ENCODE data around the gene POLK. TPM values are rescaled to one million over a fixed set of nuclear protein-coding genes. Genes with fewer than 3 reads are reported as not detected.
"Not testable (repeated sequence)": the region's sequence is repeated elsewhere in the genome, so short reads cannot be mapped to it uniquely, and the experiment has no call there.

POLK gene
- total RNA-seq, 2 donors from 2014 or later = 13.7 to 16.8 TPM

DNA sequence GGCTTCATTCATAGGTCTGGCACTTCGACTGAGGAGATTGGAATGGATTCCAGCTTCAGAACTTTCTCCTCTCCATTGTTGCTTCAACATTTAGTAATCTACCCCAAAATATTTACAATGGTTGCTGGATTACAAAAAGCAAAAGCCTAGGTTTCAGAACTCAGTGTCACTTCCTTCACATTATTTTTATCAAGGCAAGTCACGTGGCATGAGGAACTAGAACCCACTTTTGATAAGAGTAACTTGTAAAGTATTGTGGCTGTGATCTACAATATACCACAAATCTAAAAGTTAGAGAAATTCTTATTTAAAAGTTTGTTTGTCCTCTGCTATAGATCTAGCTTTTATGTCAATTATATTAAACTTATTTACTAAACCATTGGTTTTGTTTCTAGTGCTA is 59.9 kb downstream of the POLK start:
- intact Hi-C loops (cut with DNase I) = no loop called here
- H3K27me3 ChIP-seq = no peaks in the 10 kb centered on the region
- no peaks in the 10 kb centered on the region for H3K36me3 ChIP-seq
- no peak overlapping the region for H3K27ac ChIP-seq
- no peak overlapping the region for H3K4me3 ChIP-seq
- TF ChIP-seq, protein P1, sequence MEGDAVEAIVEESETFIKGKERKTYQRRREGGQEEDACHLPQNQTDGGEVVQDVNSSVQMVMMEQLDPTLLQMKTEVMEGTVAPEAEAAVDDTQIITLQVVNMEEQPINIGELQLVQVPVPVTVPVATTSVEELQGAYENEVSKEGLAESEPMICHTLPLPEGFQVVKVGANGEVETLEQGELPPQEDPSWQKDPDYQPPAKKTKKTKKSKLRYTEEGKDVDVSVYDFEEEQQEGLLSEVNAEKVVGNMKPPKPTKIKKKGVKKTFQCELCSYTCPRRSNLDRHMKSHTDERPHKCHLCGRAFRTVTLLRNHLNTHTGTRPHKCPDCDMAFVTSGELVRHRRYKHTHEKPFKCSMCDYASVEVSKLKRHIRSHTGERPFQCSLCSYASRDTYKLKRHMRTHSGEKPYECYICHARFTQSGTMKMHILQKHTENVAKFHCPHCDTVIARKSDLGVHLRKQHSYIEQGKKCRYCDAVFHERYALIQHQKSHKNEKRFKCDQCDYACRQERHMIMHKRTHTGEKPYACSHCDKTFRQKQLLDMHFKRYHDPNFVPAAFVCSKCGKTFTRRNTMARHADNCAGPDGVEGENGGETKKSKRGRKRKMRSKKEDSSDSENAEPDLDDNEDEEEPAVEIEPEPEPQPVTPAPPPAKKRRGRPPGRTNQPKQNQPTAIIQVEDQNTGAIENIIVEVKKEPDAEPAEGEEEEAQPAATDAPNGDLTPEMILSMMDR (IDR thresholded peaks at IDR 0.05) = no peak
- H3K9me3 ChIP-seq = no peaks in the 10 kb centered on the region
- no peaks in the 10 kb centered on the region for H3K4me1 ChIP-seq
- no peak overlapping the region for H3K9ac ChIP-seq (ENCODE audit: low read depth in 2 of 2, low read length in 2 of 2)
- DNase-seq = no peak

GRCh38 chr5:75574791-75575190 is 63.1 kb downstream of the POLK start:
- TF ChIP-seq, protein P1 (IDR thresholded peaks at IDR 0.05) = no peak
- H3K9ac ChIP-seq (ENCODE audit: low read depth in 2 of 2, low read length in 2 of 2) = no peak overlapping the region
- H3K9me3 ChIP-seq = no peaks in the 10 kb centered on the region
- intact Hi-C loops (cut with DNase I) = no loop called here
- DNase-seq = no peak
- H3K27ac ChIP-seq = no peak overlapping the region
- no peaks in the 10 kb centered on the region for H3K36me3 ChIP-seq
- no peaks in the 10 kb centered on the region for H3K27me3 ChIP-seq
- H3K4me3 ChIP-seq = no peak overlapping the region
- H3K4me1 ChIP-seq = no peaks in the 10 kb centered on the region

- H3K4me3 ChIP-seq; H3K36me3 ChIP-seq; intact Hi-C loops (cut with DNase I); DNase-seq; H3K27ac ChIP-seq; H3K9ac ChIP-seq (ENCODE audit: low read depth in 2 of 2, low read length in 2 of 2); H3K9me3 ChIP-seq; H3K4me1 ChIP-seq; H3K27me3 ChIP-seq: not testable (repeated sequence)
Measured at GRCh38 chr5:75578280-75578679, 66.6 kb downstream of the POLK start.

GRCh38 chr5:75584641-75585040 is 73.0 kb downstream of the POLK start:
- Histone ChIP-seq H3K4me3 (no peak overlapping the region), H3K36me3 (no peaks in the 10 kb centered on the region), H3K27me3 (no peaks in the 10 kb centered on the region), H3K27ac (no peak overlapping the region), H3K4me1 (no peaks in the 10 kb centered on the region), H3K9ac (ENCODE audit: low read depth in 2 of 2, low read length in 2 of 2) (no peak overlapping the region), H3K9me3 (no peaks in the 10 kb centered on the region)
- intact Hi-C loops (cut with DNase I) = loop anchor here (5.0 kb wide), 2 partner anchors 98 to 673 kb away; no protein-coding TSS in a partner anchor
- TF ChIP-seq, protein P1 (IDR thresholded peaks at IDR 0.05) = no peak
- no peak for DNase-seq

DNA sequence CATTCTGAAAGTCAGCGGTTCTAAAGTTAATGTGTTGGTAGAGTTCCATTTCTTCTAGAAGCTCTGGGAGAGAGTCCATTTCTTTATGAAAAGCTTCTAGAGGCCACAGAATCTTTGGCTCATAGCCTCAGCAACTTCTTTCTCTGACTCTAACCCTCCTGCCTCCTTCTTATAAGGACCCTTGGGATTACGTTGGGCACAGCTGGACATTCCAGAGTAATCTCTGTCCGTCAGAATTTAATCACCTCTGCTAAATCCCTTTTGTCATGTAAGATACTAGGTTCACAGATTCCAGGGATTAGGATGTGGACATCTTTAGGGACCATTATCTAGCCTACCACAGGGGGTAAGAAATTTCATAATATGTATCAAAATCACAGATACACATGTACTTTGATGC is 77.0 kb downstream of the POLK start:
- intact Hi-C loops (cut with DNase I) = loop anchor here (5.0 kb wide), 1 partner anchor 94 kb away; no protein-coding TSS in a partner anchor

GRCh38 chr5:75600535-75600934 is 88.8 kb downstream of the POLK start:
- Histone ChIP-seq H3K4me1 (no peaks in the 10 kb centered on the region), H3K36me3 (no peaks in the 10 kb centered on the region), H3K27me3 (no peaks in the 10 kb centered on the region), H3K9ac (ENCODE audit: low read depth in 2 of 2, low read length in 2 of 2) (no peak overlapping the region), H3K27ac (no peak overlapping the region), H3K9me3 (no peaks in the 10 kb centered on the region), H3K4me3 (no peak overlapping the region)
- DNase-seq = no peak
- intact Hi-C loops (cut with DNase I) = no loop called here
- TF ChIP-seq, protein P1 (IDR thresholded peaks at IDR 0.05) = no peak

More for the DNA sequence above, 77.0 kb downstream of the POLK start:
- no peaks in the 10 kb centered on the region for H3K27me3 ChIP-seq
- no peaks in the 10 kb centered on the region for H3K9me3 ChIP-seq
- H3K4me1 ChIP-seq = no peaks in the 10 kb centered on the region
- DNase-seq = no peak
- no peak overlapping the region for H3K27ac ChIP-seq
- no peak overlapping the region for H3K9ac ChIP-seq (ENCODE audit: low read depth in 2 of 2, low read length in 2 of 2)
- no peaks in the 10 kb centered on the region for H3K36me3 ChIP-seq
- TF ChIP-seq, protein P1 (IDR thresholded peaks at IDR 0.05) = no peak
- H3K4me3 ChIP-seq = no peak overlapping the region
